Naive thymus-derived CD8-positive, alpha-beta T cell (primary cell): Measurements from ENCODE around the gene FADS1. TPM values are rescaled to one million over a fixed set of nuclear protein-coding genes. Genes with fewer than 3 reads are reported as not detected.

Source experiments
- ATAC-seq, 2 donors: fragments of 150-1000 bp; cut with Tn5 transposase in 1 of 2; sonication (Bioruptor Pico), chemical (Tn5 transposase) in 1 of 2; 1 replicate in 1 of 2; 2 replicates in 1 of 2; pipeline ENCODE4 v1.10.0; 2021; ENCODE audit warnings: mild to moderate bottlenecking in 2 of 2, moderate library complexity in 2 of 2
- POLR2A ChIA-PET: fragments of 350-600 bp; sonication (Branson Sonifier 250); formaldehyde crosslinking; loops from one replicate; lab custom pipeline; 2021; ENCODE audit warnings: antibody characterized with exemption; lab: Charles Lee
- DNase-seq, 10 donors: peaks; one replicate each; pipeline versions ENCODE4 v3.0.0 to v3.0.0-alpha.2; 2020 to 2022
- H3K27ac Mint-ChIP-seq, 10 donors: one replicate each; pipeline ENCODE4 v1.8.0; 2020 to 2022; ENCODE audit warnings: mild to moderate bottlenecking in 10 of 10, mixed read lengths in 10 of 10, moderate library complexity in 4 of 10, inconsistent platforms in 1 of 10
- H3K27me3 Mint-ChIP-seq, 5 donors: one replicate each; pipeline ENCODE4 v1.8.0; 2021 to 2022; ENCODE audit warnings: mixed read lengths in 5 of 5
- H3K36me3 Mint-ChIP-seq, 3 donors: one replicate each; pipeline ENCODE4 v1.8.0; 2020 to 2022; ENCODE audit warnings: mixed read lengths in 3 of 3, mild to moderate bottlenecking in 2 of 3, inconsistent platforms in 1 of 3
- H3K4me1 Mint-ChIP-seq, 4 donors: one replicate each; pipeline ENCODE4 v1.8.0; 2021 to 2022; ENCODE audit warnings: mixed read lengths in 4 of 4
- H3K4me3 Mint-ChIP-seq, 10 donors: one replicate each; pipeline ENCODE4 v1.8.0; 2020 to 2022; ENCODE audit warnings: mild to moderate bottlenecking in 10 of 10, mixed read lengths in 10 of 10, moderate library complexity in 6 of 10, inconsistent platforms in 1 of 10
- H3K9me3 Mint-ChIP-seq, 9 donors: one replicate each; pipeline ENCODE4 v1.8.0; 2020 to 2022; ENCODE audit warnings: mixed read lengths in 9 of 9, mild to moderate bottlenecking in 3 of 9, inconsistent platforms in 1 of 9, moderate library complexity in 1 of 9
- polyA plus RNA-seq, 3 donors: library from polyadenylated mRNA; unstranded; fragments of 300-500 nt; fragmentation: Illumina TruSeq; gene quantifications; one replicate each; pipeline ENCODE4 v1.2.3, GENCODE V29; 2021
- total RNA-seq, 8 experiments: library from RNA in 2 of 8; stranded (reverse) in 2 of 8; gene quantifications; one replicate each; pipeline ENCODE4 v1.2.3 and lab custom pipeline; 2021 to 2026

Gene FADS1
- total RNA-seq (under 1 TPM; 0.55 to 0.60 TPM), polyA plus RNA-seq (1 to 10 TPM in 2 of 3 donors, not detected in 1; 1.7 to 4.7 TPM), total RNA-seq (lab: John Stamatoyannopoulos, UW) (0 to 5.0 (median 2.0) reads per million in 6 experiments)

DNA sequence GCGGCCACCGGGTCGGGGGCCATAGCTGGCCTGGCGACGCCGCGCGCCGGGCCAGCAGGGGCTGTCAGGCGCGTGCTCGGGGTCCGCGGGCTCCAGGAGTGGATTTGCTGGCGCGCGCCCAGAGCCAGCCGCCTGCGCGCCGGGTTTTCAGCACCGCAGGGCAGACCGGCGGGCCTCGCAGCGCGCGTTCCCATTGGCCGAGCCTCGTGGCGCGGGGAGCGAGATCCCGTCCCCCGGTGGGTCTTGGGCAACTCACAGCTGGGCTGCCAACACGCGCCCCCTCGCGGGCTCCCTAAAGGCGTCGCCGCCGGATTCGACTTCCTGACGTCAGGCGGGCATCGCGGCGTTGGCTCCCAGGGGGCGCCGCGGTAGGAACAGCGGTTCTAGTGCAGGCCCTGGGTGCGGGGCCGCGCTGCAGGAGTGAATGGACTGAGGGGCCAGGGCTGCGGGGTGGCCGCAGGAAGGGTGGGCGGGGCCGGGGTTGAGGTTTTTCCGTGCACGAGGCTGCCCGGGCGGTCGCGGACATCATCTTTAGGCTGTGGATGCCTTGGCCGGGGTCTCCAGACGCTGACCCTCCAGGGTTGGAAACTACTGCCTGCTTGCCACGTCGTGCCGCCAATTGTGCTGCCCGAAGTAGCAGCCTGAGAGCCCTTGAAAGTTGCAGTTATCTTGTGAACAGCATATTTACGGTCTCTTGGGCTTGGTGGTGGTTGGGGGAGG lies at the start of gene FADS1:
TSS of gene FADS1 (minus strand) at position 268 of the 720 bp plus-strand sequence. CDS start at position 194, 74 bp downstream.
- DNase-seq (peak; percentile 54 to 79 (median 60)), ATAC-seq (peak; percentile 65 to 69)
- no peaks in the 10 kb centered on the region for H3K9me3 Mint-ChIP-seq
- peak within 1 kb of the TSS in 9 of 10 donors; percentile 40 to 93 (median 85) for H3K27ac Mint-ChIP-seq
- peak within 1 kb of the TSS; percentile 80 to 97 (median 92) for H3K4me3 Mint-ChIP-seq
- H3K27me3 Mint-ChIP-seq, result peaks cover 4 to 37% (median 16%) of the 10 kb centered on the region in 5 donors
- peaks cover 12 to 22% (median 16%) of the 10 kb centered on the region in 4 donors for H3K4me1 Mint-ChIP-seq
- POLR2A ChIA-PET, result interaction anchor here (1.0 to 1.1 kb wide), 2 partner anchors 20 to 150 kb away, joined by 3 to 4 read pairs; partner anchors contain the start of gene FTH1
- no peaks in the 10 kb centered on the region for H3K36me3 Mint-ChIP-seq

DNA sequence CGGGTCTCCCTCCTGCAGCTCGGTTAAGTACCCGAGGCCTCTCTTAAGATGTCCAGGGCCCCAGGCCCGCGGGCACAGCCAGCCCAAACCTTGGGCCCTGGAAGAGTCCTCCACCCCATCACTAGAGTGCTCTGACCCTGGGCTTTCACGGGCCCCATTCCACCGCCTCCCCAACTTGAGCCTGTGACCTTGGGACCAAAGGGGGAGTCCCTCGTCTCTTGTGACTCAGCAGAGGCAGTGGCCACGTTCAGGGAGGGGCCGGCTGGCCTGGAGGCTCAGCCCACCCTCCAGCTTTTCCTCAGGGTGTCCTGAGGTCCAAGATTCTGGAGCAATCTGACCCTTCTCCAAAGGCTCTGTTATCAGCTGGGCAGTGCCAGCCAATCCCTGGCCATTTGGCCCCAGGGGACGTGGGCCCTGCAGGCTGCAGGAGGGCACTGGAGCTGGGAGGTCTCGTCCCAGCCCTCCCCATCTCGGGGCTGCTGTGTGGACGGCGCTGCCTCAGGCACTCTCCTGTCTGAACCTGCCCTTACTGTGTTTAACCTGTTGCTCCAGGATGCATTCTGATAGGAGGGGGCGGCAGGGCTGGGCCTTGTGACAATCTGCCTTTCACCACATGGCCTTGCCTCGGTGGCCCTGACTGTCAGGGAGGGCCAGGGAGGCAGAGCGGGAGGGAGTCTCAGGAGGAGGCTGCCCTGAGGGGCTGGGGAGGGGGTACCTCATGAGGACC lies 49.6 kb upstream of the FADS1 start:
- Mint-ChIP-seq H3K36me3 (no peaks in the 10 kb centered on the region), H3K27ac (no peak overlapping the region), H3K27me3 (peaks cover 0 to 11% (median 0%) of the 10 kb centered on the region in 5 donors), H3K4me1 (peaks cover 2 to 8% (median 6%) of the 10 kb centered on the region in 4 donors), H3K9me3 (no peaks in the 10 kb centered on the region), H3K4me3 (no peak overlapping the region)
- DNase-seq, result no peak
- POLR2A ChIA-PET, result no interaction called here
- no peak for ATAC-seq

DNA sequence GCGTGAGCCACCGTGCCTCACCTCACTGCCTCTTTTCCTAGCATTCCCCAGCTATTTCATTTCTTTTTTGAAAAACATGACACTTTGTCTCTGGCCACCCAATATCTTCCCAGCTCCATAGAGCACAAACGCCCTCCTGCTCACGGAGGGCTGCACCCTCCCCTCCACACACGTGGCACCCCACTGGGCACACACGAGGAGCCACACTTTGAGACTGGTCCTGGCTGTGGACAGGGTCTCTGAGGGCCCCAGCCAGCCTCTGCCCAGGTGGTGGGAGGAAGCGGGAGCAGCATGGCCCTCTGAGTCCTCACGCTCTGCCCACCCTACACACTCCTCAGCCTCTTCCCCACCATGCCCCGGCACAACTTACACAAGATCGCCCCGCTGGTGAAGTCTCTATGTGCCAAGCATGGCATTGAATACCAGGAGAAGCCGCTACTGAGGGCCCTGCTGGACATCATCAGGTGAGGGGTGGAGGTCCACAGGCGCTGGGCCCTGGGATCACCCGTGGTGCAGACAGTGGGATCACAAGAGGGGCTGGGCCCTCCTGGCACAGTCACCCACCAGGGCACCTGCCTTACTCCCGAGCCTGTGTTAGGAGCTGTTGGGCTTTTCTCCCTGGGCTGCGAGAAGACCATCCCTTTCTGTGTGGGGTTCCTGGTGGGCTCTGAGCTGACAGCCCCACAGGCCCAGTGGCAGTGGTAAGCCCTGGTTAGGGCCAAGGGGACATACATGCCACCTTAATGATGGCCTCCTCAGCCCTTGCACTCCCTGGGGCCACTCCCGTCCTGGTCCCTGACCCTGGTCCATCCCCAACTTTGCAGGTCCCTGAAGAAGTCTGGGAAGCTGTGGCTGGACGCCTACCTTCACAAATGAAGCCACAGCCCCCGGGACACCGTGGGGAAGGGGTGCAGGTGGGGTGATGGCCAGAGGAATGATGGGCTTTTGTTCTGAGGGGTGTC lies 48.3 kb upstream of the FADS1 start:
- Mint-ChIP-seq H3K9me3 (no peaks in the 10 kb centered on the region), H3K4me1 (no peaks in the 10 kb centered on the region), H3K27ac (no peak overlapping the region), H3K4me3 (no peak overlapping the region), H3K27me3 (peaks cover 0 to 4% (median 0%) of the 10 kb centered on the region in 5 donors), H3K36me3 (no peaks in the 10 kb centered on the region)
- DNase-seq, result no peak
- POLR2A ChIA-PET, result no interaction called here
- no peak for ATAC-seq

DNA sequence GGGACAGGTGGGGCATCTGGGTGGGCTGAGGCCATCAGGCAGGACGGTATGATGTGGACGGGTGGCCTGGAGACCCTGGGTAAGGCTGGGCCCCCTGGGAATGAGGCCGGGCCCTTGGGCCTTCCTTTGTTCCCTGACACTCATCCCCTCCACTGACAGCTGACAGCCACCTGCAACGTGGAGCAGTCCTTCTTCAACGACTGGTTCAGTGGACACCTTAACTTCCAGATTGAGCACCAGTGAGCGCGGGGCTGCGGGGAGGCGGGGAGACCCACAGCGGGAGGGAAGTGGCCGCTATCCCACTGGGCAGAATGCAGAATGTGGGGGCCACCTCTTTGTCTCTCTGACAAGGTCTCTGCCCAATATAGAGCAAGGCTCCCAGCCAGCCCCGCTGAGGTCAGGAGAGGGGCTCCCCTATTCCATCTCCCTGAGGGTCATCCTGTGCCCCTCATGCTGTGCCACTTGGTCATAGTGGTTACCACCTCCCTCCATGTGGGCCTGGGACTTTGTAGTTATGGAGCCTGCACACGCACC lies 46.8 kb upstream of the FADS1 start:
- no peak for ATAC-seq
- POLR2A ChIA-PET, result no interaction called here

DNA sequence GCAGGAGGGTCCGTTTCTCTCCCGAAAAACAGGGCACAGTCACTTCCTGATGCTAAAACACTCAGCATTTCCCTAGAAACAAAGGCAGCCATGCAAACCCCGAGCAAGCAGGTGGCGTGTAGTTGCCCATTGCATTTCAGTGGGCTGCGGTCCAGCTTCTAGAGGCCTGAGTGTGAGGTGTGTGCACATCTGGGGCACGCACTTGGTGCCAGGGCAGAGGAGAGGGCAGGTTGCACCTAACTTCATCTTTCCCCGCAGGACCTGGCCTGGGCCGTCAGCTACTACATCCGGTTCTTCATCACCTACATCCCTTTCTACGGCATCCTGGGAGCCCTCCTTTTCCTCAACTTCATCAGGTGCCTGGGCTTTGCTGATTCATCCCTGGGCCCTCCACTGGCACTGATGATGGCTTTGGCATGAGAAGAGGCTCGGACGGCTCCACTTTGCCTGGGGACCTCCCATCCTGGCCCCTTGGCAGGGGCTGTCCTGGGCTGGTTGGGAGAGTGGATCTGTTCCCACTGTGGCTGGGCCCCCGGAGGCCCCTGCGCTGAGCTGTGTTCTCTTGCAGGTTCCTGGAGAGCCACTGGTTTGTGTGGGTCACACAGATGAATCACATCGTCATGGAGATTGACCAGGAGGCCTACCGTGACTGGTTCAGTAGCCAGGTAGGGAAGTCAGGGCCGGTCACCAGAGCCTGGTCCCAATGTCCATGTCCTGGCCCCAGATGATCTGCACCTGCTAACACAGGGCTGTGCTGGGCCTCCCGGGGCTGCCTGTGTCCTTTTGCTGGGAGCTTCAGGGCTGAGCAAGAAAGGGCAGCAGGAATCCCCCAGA lies 46.1 kb upstream of the FADS1 start:
- POLR2A ChIA-PET, result no interaction called here
- Mint-ChIP-seq H3K27ac (no peak overlapping the region), H3K4me1 (no peaks in the 10 kb centered on the region), H3K9me3 (no peaks in the 10 kb centered on the region), H3K4me3 (no peak overlapping the region), H3K36me3 (no peaks in the 10 kb centered on the region), H3K27me3 (no peaks in the 10 kb centered on the region)
- ATAC-seq, result no peak
- DNase-seq, result no peak

More for the DNA sequence above, 46.8 kb upstream of the FADS1 start:
- H3K36me3 Mint-ChIP-seq, result no peaks in the 10 kb centered on the region
- no peak overlapping the region for H3K27ac Mint-ChIP-seq
- no peaks in the 10 kb centered on the region for H3K9me3 Mint-ChIP-seq
- H3K4me1 Mint-ChIP-seq, result no peaks in the 10 kb centered on the region
- no peak overlapping the region for H3K4me3 Mint-ChIP-seq
- no peaks in the 10 kb centered on the region for H3K27me3 Mint-ChIP-seq
- no peak for DNase-seq

DNA sequence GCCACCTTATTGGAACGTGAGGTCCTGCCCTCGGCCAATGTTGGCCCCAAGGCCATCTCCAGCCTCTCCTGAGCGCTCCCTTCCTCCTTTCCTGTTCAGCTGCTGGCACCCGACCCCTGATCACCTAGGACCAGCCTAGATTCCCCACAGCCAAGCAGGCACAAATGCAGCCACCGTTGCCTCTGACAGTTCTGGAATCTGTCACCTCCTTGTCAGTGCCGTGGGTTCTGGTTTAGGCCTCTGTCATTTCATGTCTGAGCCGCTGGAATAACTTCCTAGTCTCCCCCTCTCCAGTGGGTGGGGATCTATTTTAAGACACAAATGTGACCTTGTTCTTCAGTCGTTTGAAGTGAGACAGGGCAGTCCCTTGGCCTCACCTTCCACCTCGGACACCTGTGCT lies 44.8 kb upstream of the FADS1 start:
- DNase-seq, result no peak
- no peaks in the 10 kb centered on the region for H3K9me3 Mint-ChIP-seq
- H3K36me3 Mint-ChIP-seq, result no peaks in the 10 kb centered on the region
- no peak overlapping the region for H3K4me3 Mint-ChIP-seq
- H3K4me1 Mint-ChIP-seq, result no peaks in the 10 kb centered on the region
- ATAC-seq, result no peak
- POLR2A ChIA-PET, result no interaction called here
- no peaks in the 10 kb centered on the region for H3K27me3 Mint-ChIP-seq
- H3K27ac Mint-ChIP-seq, result no peak overlapping the region

DNA sequence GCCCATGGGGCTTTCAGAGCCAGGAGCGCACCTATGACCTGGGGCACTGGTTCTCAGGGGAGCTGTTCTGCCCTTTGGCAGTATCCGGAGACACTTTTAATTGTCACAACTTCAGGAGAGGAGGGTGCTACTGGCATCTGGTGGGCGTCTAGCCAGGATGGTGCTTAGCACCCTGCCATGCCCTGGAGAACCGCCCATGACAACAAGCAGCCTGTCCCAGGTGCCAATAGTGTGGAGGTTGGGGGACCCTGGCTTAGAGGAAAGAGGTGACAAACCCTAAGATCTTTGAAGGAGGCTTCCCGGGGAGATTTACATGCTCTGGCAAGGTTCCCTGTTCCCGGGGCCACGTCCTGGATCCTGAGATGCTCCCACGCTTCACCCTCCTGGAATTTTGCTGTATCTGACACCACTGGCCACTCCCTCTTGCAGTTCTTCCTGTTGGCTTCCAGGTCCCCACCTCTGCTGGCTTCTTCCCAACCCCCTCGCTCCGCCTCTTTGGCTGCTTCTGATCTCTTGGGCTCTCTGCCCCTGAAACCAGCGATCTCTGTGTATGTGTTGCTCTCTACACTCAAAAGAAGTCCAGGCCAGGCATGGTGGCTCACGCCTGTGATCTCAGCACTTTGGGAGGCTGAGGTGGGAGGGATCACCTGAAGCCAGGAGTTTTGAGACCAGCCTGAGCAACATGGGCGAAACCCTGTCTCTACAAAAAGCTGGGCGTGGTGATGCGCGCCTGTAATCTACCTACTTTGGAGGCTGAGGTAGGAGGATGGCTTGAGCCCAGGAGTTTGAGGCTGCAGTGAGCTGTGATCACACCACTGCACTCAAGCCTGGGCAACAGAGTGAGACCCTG lies 43.5 kb upstream of the FADS1 start:
- Mint-ChIP-seq H3K36me3 (no peaks in the 10 kb centered on the region), H3K4me3 (no peak overlapping the region), H3K27ac (peak overlapping the region in 2 of 10 donors; percentile 48 to 59), H3K27me3 (no peaks in the 10 kb centered on the region), H3K4me1 (no peaks in the 10 kb centered on the region), H3K9me3 (no peaks in the 10 kb centered on the region)
- DNase-seq (no peak), ATAC-seq (no peak)
- POLR2A ChIA-PET, result no interaction called here

DNA sequence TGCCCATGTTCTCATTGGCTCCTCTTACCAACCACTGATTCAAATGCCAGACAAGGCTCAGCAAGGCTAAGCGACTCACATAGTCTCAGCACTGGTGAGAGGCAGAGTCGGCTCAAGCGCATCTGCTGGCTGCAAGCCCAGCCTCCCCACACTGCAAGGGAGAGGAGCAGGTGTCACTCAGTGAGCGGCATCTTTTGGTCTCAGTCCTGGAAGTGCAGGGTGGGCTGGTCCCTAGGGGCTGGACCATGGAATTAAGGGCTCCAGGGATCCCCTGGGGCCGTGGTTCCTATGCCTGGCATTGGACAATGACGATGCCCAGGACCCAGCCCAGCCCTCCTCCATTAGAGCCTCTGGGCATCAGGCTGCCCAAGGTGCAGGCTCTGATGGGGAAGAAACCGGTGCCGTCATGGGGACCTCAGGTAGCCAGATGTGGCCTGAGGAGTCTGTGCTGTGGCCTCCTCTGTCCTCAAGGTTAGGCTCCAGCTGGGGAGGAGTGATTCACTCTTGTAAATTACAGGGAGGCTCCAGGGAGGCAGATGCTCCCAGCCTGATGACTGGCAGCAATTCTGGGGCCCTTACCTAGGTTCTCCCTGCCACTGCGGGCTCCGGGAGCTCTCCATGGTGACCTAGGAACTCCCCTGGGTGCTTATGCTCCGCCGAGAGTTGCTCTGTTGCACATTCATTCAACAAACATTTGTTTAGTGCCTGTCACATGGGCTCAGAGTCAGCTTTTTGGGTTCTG lies 39.3 kb upstream of the FADS1 start:
- no peaks in the 10 kb centered on the region for H3K4me1 Mint-ChIP-seq
- no peak overlapping the region for H3K27ac Mint-ChIP-seq
- ATAC-seq (no peak), DNase-seq (no peak)
- no peaks in the 10 kb centered on the region for H3K36me3 Mint-ChIP-seq
- POLR2A ChIA-PET, result no interaction called here
- no peaks in the 10 kb centered on the region for H3K27me3 Mint-ChIP-seq
- H3K9me3 Mint-ChIP-seq, result no peaks in the 10 kb centered on the region
- no peak overlapping the region for H3K4me3 Mint-ChIP-seq

DNA sequence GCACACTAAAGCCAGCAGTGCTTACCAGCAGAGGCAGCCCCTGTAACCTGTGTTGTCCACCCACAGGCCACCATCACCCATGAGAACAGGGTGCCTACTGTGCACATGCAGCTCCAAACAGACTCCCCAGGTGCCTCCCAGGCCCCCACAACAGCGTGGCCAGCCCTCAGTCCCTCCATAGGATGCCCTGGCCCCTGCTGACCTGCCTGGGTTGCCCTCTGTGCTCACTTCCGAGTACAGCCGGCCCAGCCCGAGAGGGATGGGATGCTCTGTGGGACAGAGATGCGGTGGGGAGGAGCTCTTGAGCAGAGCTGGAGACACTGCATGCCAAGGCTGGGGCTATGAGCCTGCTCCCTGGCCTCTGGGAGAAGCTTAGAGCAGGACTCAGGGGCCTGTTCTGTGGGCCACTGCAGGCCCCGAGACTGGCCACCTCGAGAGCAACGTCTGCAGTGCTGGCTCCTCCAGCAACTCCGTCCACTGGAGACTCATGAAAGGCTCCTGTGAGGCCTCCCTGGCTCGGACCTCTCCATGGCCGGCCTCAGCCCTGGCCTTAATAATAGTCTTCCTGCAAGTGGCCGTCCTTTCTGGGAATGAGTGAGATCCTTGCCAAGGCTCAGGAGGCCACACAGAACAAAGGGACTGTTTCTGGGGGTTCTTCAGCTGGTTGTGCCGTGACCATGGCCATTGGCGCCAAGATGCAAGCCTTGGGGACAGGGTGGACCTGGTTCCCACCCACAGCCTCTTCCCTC lies 38.3 kb upstream of the FADS1 start:
- H3K4me3 Mint-ChIP-seq, result no peak overlapping the region
- POLR2A ChIA-PET, result no interaction called here
- no peaks in the 10 kb centered on the region for H3K36me3 Mint-ChIP-seq
- no peak overlapping the region for H3K27ac Mint-ChIP-seq
- H3K27me3 Mint-ChIP-seq, result no peaks in the 10 kb centered on the region
- H3K9me3 Mint-ChIP-seq, result no peaks in the 10 kb centered on the region
- H3K4me1 Mint-ChIP-seq, result no peaks in the 10 kb centered on the region
- no peak for DNase-seq
- no peak for ATAC-seq

DNA sequence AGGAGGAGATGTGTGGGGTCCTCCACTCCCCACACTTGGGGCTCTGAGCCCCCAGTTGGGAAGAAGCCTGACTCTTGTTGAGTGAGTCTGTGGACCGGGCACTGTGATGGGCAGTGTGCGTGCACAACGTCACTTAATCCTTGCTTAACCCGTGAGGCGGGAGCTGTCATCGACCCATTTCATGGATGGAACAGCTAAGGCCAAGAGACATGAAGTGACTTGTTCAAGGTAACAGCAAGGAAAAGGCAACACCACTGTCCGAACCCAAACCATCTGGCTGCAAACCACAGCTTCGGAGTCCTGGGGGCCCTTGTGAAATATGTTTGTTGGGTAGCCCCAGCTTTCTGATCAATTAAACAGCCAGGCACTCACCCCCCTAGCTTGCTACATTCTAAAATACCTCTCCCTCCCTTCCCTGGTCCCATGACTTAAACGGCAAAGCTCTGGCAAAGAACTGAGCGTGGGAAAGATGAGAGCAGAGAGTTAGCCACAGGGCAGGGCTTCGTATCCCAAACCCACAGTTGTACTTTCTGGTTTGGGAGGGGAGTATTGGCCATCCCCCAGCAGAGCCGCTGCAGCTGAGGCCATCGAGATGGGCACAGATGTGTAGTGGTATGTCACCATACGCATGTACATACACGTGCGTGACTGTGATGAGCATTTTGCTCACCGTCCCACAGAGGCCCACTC lies 37.5 kb upstream of the FADS1 start:
- Mint-ChIP-seq H3K36me3 (no peaks in the 10 kb centered on the region), H3K4me1 (no peaks in the 10 kb centered on the region), H3K4me3 (no peak overlapping the region), H3K27ac (no peak overlapping the region), H3K27me3 (no peaks in the 10 kb centered on the region), H3K9me3 (no peaks in the 10 kb centered on the region)
- ATAC-seq, result no peak
- POLR2A ChIA-PET, result no interaction called here
- DNase-seq, result no peak
